ENCODE measurements around the gene MAP3K5.

DNA sequence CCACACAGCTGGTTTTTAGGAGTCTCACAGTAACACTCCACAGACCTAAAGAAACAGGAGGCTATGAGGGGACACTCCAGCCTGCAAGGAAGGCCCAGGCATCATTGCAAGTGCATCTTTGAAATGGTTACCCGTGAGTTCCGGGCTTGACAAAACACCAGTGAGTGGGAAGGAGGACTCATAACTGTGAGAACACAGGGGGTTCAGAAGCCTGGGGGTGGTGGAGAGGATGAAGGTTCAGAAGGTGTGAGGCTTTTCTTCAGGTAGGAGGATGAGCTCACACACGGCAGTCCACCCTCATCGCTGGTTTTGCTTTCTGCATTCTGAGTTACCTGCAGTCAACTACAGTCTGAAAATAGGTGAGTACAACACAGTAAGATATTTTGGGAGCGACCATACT is 282.0 kb downstream of the MAP3K5 start:
- TF ChIP-seq CTCF (IDR thresholded peaks at IDR 0.05) (no peak), EP300 (IDR thresholded peaks at IDR 0.05) (no peak)
